Measurements from ENCODE around the gene CACNB3. TPM values are rescaled to one million over a fixed set of nuclear protein-coding genes. Genes with fewer than 3 reads are reported as not detected.

The CACNB3 gene
- total RNA-seq, 1 experiment from 2014 or later, result 7.0 TPM

- POLR2A ChIA-PET, result interaction anchor here (0.6 kb wide), 1 partner anchor 300 kb away, joined by 4 read pairs; no protein-coding TSS in a partner anchor
- no peak overlapping the region for H3K4me3 Mint-ChIP-seq (ENCODE audit: unreplicated experiment)
- no peak for DNase-seq (ENCODE audit: unreplicated experiment)
- CTCF ChIA-PET, result interaction anchor here (0.6 to 1.1 kb wide), 3 partner anchors 11 to 112 kb away, joined by 3 to 4 read pairs (median 3); no protein-coding TSS in a partner anchor
- no TSS peak for BruUV-seq (replicated peaks)
- peaks cover 28% of the 10 kb centered on the region for H3K27me3 Mint-ChIP-seq (ENCODE audit: insufficient read depth, unreplicated experiment)
- H3K9me3 Mint-ChIP-seq (ENCODE audit: unreplicated experiment), result no peaks in the 10 kb centered on the region
- intact Hi-C loops (cut with micrococcal nuclease), result no loop called here
- H3K36me3 Mint-ChIP-seq (ENCODE audit: insufficient read depth, unreplicated experiment), result peaks cover 6% of the 10 kb centered on the region
- TF ChIP-seq, protein P1, sequence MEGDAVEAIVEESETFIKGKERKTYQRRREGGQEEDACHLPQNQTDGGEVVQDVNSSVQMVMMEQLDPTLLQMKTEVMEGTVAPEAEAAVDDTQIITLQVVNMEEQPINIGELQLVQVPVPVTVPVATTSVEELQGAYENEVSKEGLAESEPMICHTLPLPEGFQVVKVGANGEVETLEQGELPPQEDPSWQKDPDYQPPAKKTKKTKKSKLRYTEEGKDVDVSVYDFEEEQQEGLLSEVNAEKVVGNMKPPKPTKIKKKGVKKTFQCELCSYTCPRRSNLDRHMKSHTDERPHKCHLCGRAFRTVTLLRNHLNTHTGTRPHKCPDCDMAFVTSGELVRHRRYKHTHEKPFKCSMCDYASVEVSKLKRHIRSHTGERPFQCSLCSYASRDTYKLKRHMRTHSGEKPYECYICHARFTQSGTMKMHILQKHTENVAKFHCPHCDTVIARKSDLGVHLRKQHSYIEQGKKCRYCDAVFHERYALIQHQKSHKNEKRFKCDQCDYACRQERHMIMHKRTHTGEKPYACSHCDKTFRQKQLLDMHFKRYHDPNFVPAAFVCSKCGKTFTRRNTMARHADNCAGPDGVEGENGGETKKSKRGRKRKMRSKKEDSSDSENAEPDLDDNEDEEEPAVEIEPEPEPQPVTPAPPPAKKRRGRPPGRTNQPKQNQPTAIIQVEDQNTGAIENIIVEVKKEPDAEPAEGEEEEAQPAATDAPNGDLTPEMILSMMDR (IDR thresholded peaks at IDR 0.05; ENCODE audit: unreplicated experiment), result no peak
- H3K4me1 Mint-ChIP-seq (ENCODE audit: insufficient read depth, unreplicated experiment), result no peaks in the 10 kb centered on the region
- no peak overlapping the region for H3K27ac Mint-ChIP-seq (ENCODE audit: low read depth, unreplicated experiment)
These were observed 57.7 kb downstream of the CACNB3 start for GRCh38 chr12:48875944-48876515.

Small RNAs within 50 kb of the gene (microRNA-seq; reads per million reads assigned to microRNA genes)
- gene MIR4701, result not detected

Other genes with a start within 250 kb of the CACNB3 start
- gene LALBA, start 248.4 kb upstream of the CACNB3 start, total RNA-seq (2022), result not detected in 2 replicates
- 35.3 and 44.2 TPM in 2 replicates for gene KANSL2, start 136.3 kb upstream of the CACNB3 start, total RNA-seq (2022)
- 54.3 and 55.1 TPM in 2 replicates for gene CCNT1, start 101.8 kb upstream of the CACNB3 start, total RNA-seq (2022)
- 21.9 and 33.2 TPM in 2 replicates for gene ADCY6, start 29.4 kb upstream of the CACNB3 start, total RNA-seq (2022)
- 67.8 and 88.4 TPM in 2 replicates for gene DDX23, start 33.7 kb downstream of the CACNB3 start, total RNA-seq (2022)
- gene RND1, start 47.4 kb downstream of the CACNB3 start, total RNA-seq (2022), result 1.0 and 1.2 TPM in 2 replicates
- 11.0 and 13.1 TPM in 2 replicates for gene FKBP11, start 107.0 kb downstream of the CACNB3 start, total RNA-seq (2022)
- gene ARF3, start 139.0 kb downstream of the CACNB3 start, total RNA-seq (2022), result 117 and 129 TPM in 2 replicates
- gene WNT10B, start 153.2 kb downstream of the CACNB3 start, total RNA-seq (2022), result 1.1 TPM in 1 of 2 replicates, not detected in the other
- gene WNT1, start 159.8 kb downstream of the CACNB3 start, total RNA-seq (2022), result not detected in 2 replicates
- gene DDN, start 180.9 kb downstream of the CACNB3 start, total RNA-seq (2022), result 0.28 and 0.47 TPM in 2 replicates
- gene PRKAG1, start 200.3 kb downstream of the CACNB3 start, total RNA-seq (2022), result 80.3 and 84.6 TPM in 2 replicates
- 76.9 and 92.5 TPM in 2 replicates for gene KMT2D, start 242.3 kb downstream of the CACNB3 start, total RNA-seq (2022)

Data from MCF 10A (cell line).